GM12891 (cell line): ENCODE data around the gene OSM.

Experiments used
- POLR2A ChIP-seq: IDR thresholded peaks from 2 replicates; pipeline ENCODE4 v1.6.1; 2011; ENCODE audit warnings: low read depth, low read length, control low read depth
- POLR2AphosphoS5 ChIP-seq: IDR thresholded peaks from 2 replicates; pipeline ENCODE4 v1.6.1; 2011; ENCODE audit warnings: low read depth, low read length, control low read depth

GRCh38 chr22:30233582-30233981 lies 33.1 kb downstream of the OSM start:
- TF ChIP-seq POLR2A (no peak), POLR2AphosphoS5 (no peak)
